Stimulated activated CD4-positive, alpha-beta T cell treated with anti-CD3 and anti-CD28 coated beads, Interleukin-4, amount 100 ng/mL, for 48 hours (primary cell): ENCODE measurements around the gene MATCAP1.

ENCODE experiments used
- DNase-seq, 2 donors: peaks; one replicate each; pipeline ENCODE4 v3.0.0-alpha.2; 2020; ENCODE audit warnings: low read depth in 2 of 2

Gene MATCAP1

GRCh38 chr16:67137605-67138004, 46.2 kb downstream of the MATCAP1 start:
- no peak for DNase-seq

GRCh38 chr16:67129422-67129821, 54.3 kb downstream of the MATCAP1 start:
- DNase-seq, result no peak

GRCh38 chr16:67128887-67129286, 54.9 kb downstream of the MATCAP1 start:
- DNase-seq, result no peak

- DNase-seq, result no peak
Observed at GRCh38 chr16:67128417-67128816, 55.3 kb downstream of the MATCAP1 start.
